ENCODE data around the gene TTLL11. TPM values are rescaled to one million over a fixed set of nuclear protein-coding genes. Genes with fewer than 3 reads are reported as not detected.

Gene TTLL11
- total RNA-seq, 1 experiment from 2014 or later, result 1.5 TPM

DNA sequence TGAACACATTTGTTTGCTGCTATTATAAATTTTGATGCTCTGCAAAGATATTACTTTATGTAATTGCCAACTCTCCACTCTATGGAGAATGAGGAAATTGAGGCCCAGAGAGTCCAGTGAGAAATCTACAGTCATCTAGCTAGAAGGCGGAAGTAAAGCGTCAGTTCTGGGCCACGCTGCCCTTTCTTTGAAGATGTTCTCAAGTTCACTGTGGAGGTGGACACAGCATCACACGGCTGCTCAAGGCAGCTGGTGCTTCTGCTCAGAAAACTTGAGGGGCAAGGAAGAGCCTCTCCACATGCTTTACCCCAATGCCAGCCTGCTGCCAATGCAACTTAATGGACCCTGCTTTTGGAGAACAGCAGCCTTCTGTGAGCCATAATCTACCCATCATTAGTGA is 96.3 kb downstream of the TTLL11 start:
- TF ChIP-seq, protein P1, sequence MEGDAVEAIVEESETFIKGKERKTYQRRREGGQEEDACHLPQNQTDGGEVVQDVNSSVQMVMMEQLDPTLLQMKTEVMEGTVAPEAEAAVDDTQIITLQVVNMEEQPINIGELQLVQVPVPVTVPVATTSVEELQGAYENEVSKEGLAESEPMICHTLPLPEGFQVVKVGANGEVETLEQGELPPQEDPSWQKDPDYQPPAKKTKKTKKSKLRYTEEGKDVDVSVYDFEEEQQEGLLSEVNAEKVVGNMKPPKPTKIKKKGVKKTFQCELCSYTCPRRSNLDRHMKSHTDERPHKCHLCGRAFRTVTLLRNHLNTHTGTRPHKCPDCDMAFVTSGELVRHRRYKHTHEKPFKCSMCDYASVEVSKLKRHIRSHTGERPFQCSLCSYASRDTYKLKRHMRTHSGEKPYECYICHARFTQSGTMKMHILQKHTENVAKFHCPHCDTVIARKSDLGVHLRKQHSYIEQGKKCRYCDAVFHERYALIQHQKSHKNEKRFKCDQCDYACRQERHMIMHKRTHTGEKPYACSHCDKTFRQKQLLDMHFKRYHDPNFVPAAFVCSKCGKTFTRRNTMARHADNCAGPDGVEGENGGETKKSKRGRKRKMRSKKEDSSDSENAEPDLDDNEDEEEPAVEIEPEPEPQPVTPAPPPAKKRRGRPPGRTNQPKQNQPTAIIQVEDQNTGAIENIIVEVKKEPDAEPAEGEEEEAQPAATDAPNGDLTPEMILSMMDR (conservative IDR thresholded peaks at IDR 0.05), result no peak
- Histone ChIP-seq H3K4ac (ENCODE audit: low read depth, low read length) (no peak overlapping the region), H3K56ac (ENCODE audit: insufficient read length, low read depth, low read length) (no peak overlapping the region), H3K14ac (ENCODE audit: insufficient read depth, low read length) (no peak overlapping the region), H2BK12ac (ENCODE audit: insufficient read length, low read depth, low read length) (no peak overlapping the region), H3K79me2 (ENCODE audit: insufficient read depth, low read length) (no peaks in the 10 kb centered on the region), H4K20me1 (ENCODE audit: control insufficient read depth, insufficient read depth, insufficient read length) (no peaks in the 10 kb centered on the region), H3K18ac (ENCODE audit: insufficient read length, low read depth, low read length) (no peak overlapping the region), H3K23me2 (ENCODE audit: insufficient read length, low read depth, low read length, poor library complexity, severe bottlenecking) (no peaks in the 10 kb centered on the region), H3K23ac (ENCODE audit: insufficient read length, low read depth, low read length) (no peak overlapping the region), H2AK5ac (ENCODE audit: insufficient read length, low read length) (no peak overlapping the region), H4K5ac (ENCODE audit: insufficient read length, low read depth, low read length) (no peak overlapping the region), H3K27me3 (ENCODE audit: insufficient read depth, low read length) (no peaks in the 10 kb centered on the region), H4K91ac (ENCODE audit: insufficient read length, low read depth, low read length) (no peak overlapping the region), H4K8ac (replicated peaks; ENCODE audit: insufficient read length, low read depth, low read length) (no peak overlapping the region), H2BK120ac (ENCODE audit: low read depth, low read length, poor library complexity, severe bottlenecking) (no peak overlapping the region), H3K4me1 (ENCODE audit: insufficient read depth, low read length) (peaks cover 4% of the 10 kb centered on the region), H3K4me2 (ENCODE audit: insufficient read depth, insufficient read length, low read length) (no peak overlapping the region), H3K27ac (ENCODE audit: insufficient read length, low read depth, low read length) (no peak overlapping the region), H2AFZ (ENCODE audit: low read length) (no peak overlapping the region), H3K79me1 (ENCODE audit: insufficient read depth, low read depth, low read length, poor library complexity, severe bottlenecking) (no peaks in the 10 kb centered on the region), H2BK20ac (ENCODE audit: low read depth, low read length, poor library complexity, severe bottlenecking) (no peak overlapping the region), H2BK5ac (ENCODE audit: insufficient read length, low read length) (no peak overlapping the region), H3K9me3 (ENCODE audit: control insufficient read depth, low read depth, low read length) (no peaks in the 10 kb centered on the region), H3T11ph (ENCODE audit: low read length) (no peak overlapping the region), H2BK15ac (ENCODE audit: low read depth, low read length) (no peak overlapping the region), H3K9ac (ENCODE audit: extremely low read depth, insufficient read length, low read length) (no peak overlapping the region)
- H3K4me3 Mint-ChIP-seq, result no peak overlapping the region
- no peak for DNase-seq
- no peaks in the 10 kb centered on the region for H3K36me3 Mint-ChIP-seq (ENCODE audit: insufficient read depth in 1 of 3, low read depth in 3 of 3)
- H3K4me1 Mint-ChIP-seq, result peaks cover 4 to 10% of the 10 kb centered on the region in 2 experiments
- WGBS (ENCODE audit: extremely low coverage, insufficient read length, low lambda C conversion rate), result no CpG with 5 or more reads among the region's 4 CpGs
- no peaks in the 10 kb centered on the region for H3K9me3 Mint-ChIP-seq
- peaks cover 45% of the 10 kb centered on the region for H3K27me3 Mint-ChIP-seq (ENCODE audit: low read depth)
- no peak overlapping the region for H3K27ac Mint-ChIP-seq

All from H9 (cell line).